H9 (cell line): ENCODE results near the gene NOL9. TPM values are rescaled to one million over a fixed set of nuclear protein-coding genes. Genes with fewer than 3 reads are reported as not detected.

Source experiments
- DNase-seq: peaks from one replicate; pipeline ENCODE4 v3.0.0-alpha.2; 2017
- H2AFZ ChIP-seq: one replicate; pipeline ENCODE4 v1.6.1; 2013; ENCODE audit warnings: mild to moderate bottlenecking, low read length, control low read depth, moderate library complexity
- H2AK5ac ChIP-seq: 2 replicates; pipeline ENCODE4 v1.6.1; 2013; ENCODE audit warnings: low read length, control low read depth, mixed read lengths; ENCODE audit not compliant: insufficient read length
- H2BK120ac ChIP-seq: one replicate; pipeline ENCODE4 v1.6.1; 2013; ENCODE audit warnings: low read depth, mild to moderate bottlenecking, low read length, control low read depth, inconsistent platforms; ENCODE audit not compliant: poor library complexity, severe bottlenecking
- H2BK12ac ChIP-seq: 2 replicates; pipeline ENCODE4 v1.6.1; 2013; ENCODE audit warnings: low read length, control low read depth, mixed read lengths, low read depth; ENCODE audit not compliant: insufficient read length
- H2BK15ac ChIP-seq: 2 replicates; pipeline ENCODE4 v1.6.1; 2013; ENCODE audit warnings: low read depth, low read length, control low read depth
- H2BK20ac ChIP-seq: one replicate; pipeline ENCODE4 v1.6.1; 2013; ENCODE audit warnings: low read depth, mild to moderate bottlenecking, low read length, control low read depth, inconsistent platforms; ENCODE audit not compliant: poor library complexity, severe bottlenecking
- H2BK5ac ChIP-seq: 2 replicates; pipeline ENCODE4 v1.6.1; 2013; ENCODE audit warnings: low read length, control low read depth, mixed read lengths; ENCODE audit not compliant: insufficient read length
- H3K14ac ChIP-seq: 2 replicates; pipeline ENCODE4 v1.6.1; 2013; ENCODE audit warnings: low read length, control low read depth; ENCODE audit not compliant: insufficient read depth
- H3K18ac ChIP-seq: 2 replicates; pipeline ENCODE4 v1.6.1; 2013; ENCODE audit warnings: low read depth, mild to moderate bottlenecking, mixed read lengths, low read length, control low read depth; ENCODE audit not compliant: insufficient read length
- H3K23ac ChIP-seq: 2 replicates; pipeline ENCODE4 v1.6.1; 2013; ENCODE audit warnings: low read length, control low read depth, mixed read lengths, low read depth; ENCODE audit not compliant: insufficient read length
- H3K23me2 ChIP-seq: 2 replicates; pipeline ENCODE4 v1.6.1; 2013; ENCODE audit warnings: low read depth, mild to moderate bottlenecking, mixed read lengths, low read length, control low read depth; ENCODE audit not compliant: insufficient read length, poor library complexity, severe bottlenecking
- H3K27ac ChIP-seq: 2 replicates; pipeline ENCODE4 v1.5.1; 2013; ENCODE audit warnings: low read length, control low read depth, mixed read lengths, low read depth; ENCODE audit not compliant: insufficient read length
- H3K27me3 ChIP-seq: 2 replicates; pipeline ENCODE4 v1.6.1; 2013; ENCODE audit warnings: low read length, control low read depth, inconsistent platforms; ENCODE audit not compliant: insufficient read depth
- H3K4ac ChIP-seq: 2 replicates; pipeline ENCODE4 v1.6.1; 2013; ENCODE audit warnings: low read depth, mild to moderate bottlenecking, control low read depth, inconsistent platforms, low read length, moderate library complexity
- H3K4me1 ChIP-seq: 2 replicates; pipeline ENCODE4 v1.6.1; 2013; ENCODE audit warnings: low read length, control low read depth, inconsistent platforms; ENCODE audit not compliant: insufficient read depth
- H3K4me2 ChIP-seq: 2 replicates; pipeline ENCODE4 v1.6.1; 2013; ENCODE audit warnings: low read length, control low read depth, mixed read lengths; ENCODE audit not compliant: insufficient read length, insufficient read depth
- H3K56ac ChIP-seq: 2 replicates; pipeline ENCODE4 v1.6.1; 2013; ENCODE audit warnings: low read depth, mild to moderate bottlenecking, mixed read lengths, low read length, control low read depth; ENCODE audit not compliant: insufficient read length
- H3K79me1 ChIP-seq: 2 replicates; pipeline ENCODE4 v1.6.1; 2013; ENCODE audit warnings: low read depth, mild to moderate bottlenecking, moderate library complexity, low read length, control low read depth, inconsistent platforms; ENCODE audit not compliant: insufficient read depth, poor library complexity, severe bottlenecking
- H3K79me2 ChIP-seq: 2 replicates; pipeline ENCODE4 v1.6.1; 2013; ENCODE audit warnings: low read length, control low read depth, inconsistent platforms; ENCODE audit not compliant: insufficient read depth
- H3K9ac ChIP-seq: 2 replicates; pipeline ENCODE4 v1.6.1; 2013; ENCODE audit warnings: low read length, control low read depth, mixed read lengths; ENCODE audit not compliant: insufficient read length; ENCODE audit errors: extremely low read depth
- H3K9me3 ChIP-seq: one replicate; pipeline ENCODE4 v1.6.1; 2013; ENCODE audit warnings: low read depth, low read length, inconsistent platforms; ENCODE audit not compliant: control insufficient read depth
- H3T11ph ChIP-seq: one replicate; pipeline ENCODE4 v1.6.1; 2013; ENCODE audit warnings: mild to moderate bottlenecking, low read length, control low read depth, inconsistent platforms
- H4K20me1 ChIP-seq: one replicate; pipeline ENCODE4 v1.6.1; 2013; ENCODE audit not compliant: control insufficient read depth, insufficient read length, insufficient read depth
- H4K5ac ChIP-seq: 2 replicates; pipeline ENCODE4 v1.6.1; 2013; ENCODE audit warnings: low read depth, mild to moderate bottlenecking, mixed read lengths, low read length, control low read depth; ENCODE audit not compliant: insufficient read length
- H4K8ac ChIP-seq: replicated peaks from 2 replicates; pipeline ENCODE4 v1.6.1; 2013; ENCODE audit warnings: low read length, control low read depth, mixed read lengths, low read depth; ENCODE audit not compliant: insufficient read length
- H4K91ac ChIP-seq: 2 replicates; pipeline ENCODE4 v1.6.1; 2013; ENCODE audit warnings: low read depth, mild to moderate bottlenecking, moderate library complexity, mixed read lengths, low read length, control low read depth; ENCODE audit not compliant: insufficient read length
- H3K27ac Mint-ChIP-seq, 3 experiments: 2 replicates in 2 of 3; 3 replicates in 1 of 3; pipeline ENCODE4 v1.8.0; 2020 to 2021; ENCODE audit warnings: mixed read lengths in 3 of 3, mild to moderate bottlenecking in 1 of 3, moderate library complexity in 1 of 3
- H3K27me3 Mint-ChIP-seq: 2 replicates; pipeline ENCODE4 v1.8.0; 2021; ENCODE audit warnings: low read depth, mild to moderate bottlenecking, moderate library complexity, mixed read lengths
- H3K36me3 Mint-ChIP-seq, 3 experiments: 2 replicates in 2 of 3; 3 replicates in 1 of 3; pipeline ENCODE4 v1.8.0; 2020 to 2021; ENCODE audit warnings: low read depth in 3 of 3, mixed read lengths in 3 of 3; ENCODE audit not compliant: insufficient read depth in 1 of 3
- H3K4me1 Mint-ChIP-seq, 2 experiments: 2 replicates each; pipeline ENCODE4 v1.8.0; 2020; ENCODE audit warnings: mixed read lengths in 2 of 2
- H3K4me3 Mint-ChIP-seq, 2 experiments: 2 replicates in 1 of 2; 3 replicates in 1 of 2; pipeline ENCODE4 v1.8.0; 2020 to 2021; ENCODE audit warnings: mild to moderate bottlenecking in 2 of 2, mixed read lengths in 2 of 2, moderate library complexity in 1 of 2
- H3K9me3 Mint-ChIP-seq, 2 experiments: 2 replicates in 1 of 2; 3 replicates in 1 of 2; pipeline ENCODE4 v1.8.0; 2020; ENCODE audit warnings: mild to moderate bottlenecking in 2 of 2, mixed read lengths in 2 of 2, moderate library complexity in 1 of 2
- WGBS: extraction: QIAGEN DNeasy Blood & Tissue Kit; methylation state at CpG from one replicate; pipeline ENCODE4 v1.1.7; 2013; ENCODE audit warnings: missing lambda C conversion rate, low lambda C conversion rate, mixed read lengths; ENCODE audit not compliant: insufficient read length; ENCODE audit errors: extremely low coverage; 5-methylcytosine and 5-hydroxymethylcytosine counted together
- total RNA-seq: library from RNA; stranded (reverse); gene quantifications from 2 replicates; pipeline ENCODE4 v1.2.1, GENCODE V29; 2021
- TF ChIP-seq, protein P1 (sequence below): fragments of 200-600 bp; sonication (generic); conservative IDR thresholded peaks from 3 replicates; pipeline ENCODE4 v1.8.0; 2021; ENCODE audit warnings: antibody characterized with exemption, mild to moderate bottlenecking

The NOL9 gene
- total RNA-seq, 1 experiment from 2014 or later, result 50.4 TPM

GRCh38 chr1:6500544-6501278 is 53.6 kb downstream of the NOL9 start:
- no peak for DNase-seq
- no peak overlapping the region for H3K4me2 ChIP-seq
- no peaks in the 10 kb centered on the region for H3K79me1 ChIP-seq
- no CpG with 5 or more reads among the region's 27 CpGs for WGBS
- H3K27ac ChIP-seq, result no peak overlapping the region
- peaks cover 9% of the 10 kb centered on the region for H3K23me2 ChIP-seq
- H2AK5ac ChIP-seq, result no peak overlapping the region
- H2BK120ac ChIP-seq, result no peak overlapping the region
- H3K27me3 ChIP-seq, result no peaks in the 10 kb centered on the region
- H3K36me3 Mint-ChIP-seq, result no peaks in the 10 kb centered on the region; a peak in 1 of 7 replicates
- no peak overlapping the region for H3K4me3 Mint-ChIP-seq
- H2BK12ac ChIP-seq, result no peak overlapping the region
- H3K23ac ChIP-seq, result no peak overlapping the region
- no peak overlapping the region for H4K91ac ChIP-seq
- no peak overlapping the region for H4K5ac ChIP-seq
- no peaks in the 10 kb centered on the region for H3K9me3 ChIP-seq
- H3K18ac ChIP-seq, result no peak overlapping the region
- peaks cover 40% of the 10 kb centered on the region for H3K27me3 Mint-ChIP-seq
- TF ChIP-seq, protein P1, sequence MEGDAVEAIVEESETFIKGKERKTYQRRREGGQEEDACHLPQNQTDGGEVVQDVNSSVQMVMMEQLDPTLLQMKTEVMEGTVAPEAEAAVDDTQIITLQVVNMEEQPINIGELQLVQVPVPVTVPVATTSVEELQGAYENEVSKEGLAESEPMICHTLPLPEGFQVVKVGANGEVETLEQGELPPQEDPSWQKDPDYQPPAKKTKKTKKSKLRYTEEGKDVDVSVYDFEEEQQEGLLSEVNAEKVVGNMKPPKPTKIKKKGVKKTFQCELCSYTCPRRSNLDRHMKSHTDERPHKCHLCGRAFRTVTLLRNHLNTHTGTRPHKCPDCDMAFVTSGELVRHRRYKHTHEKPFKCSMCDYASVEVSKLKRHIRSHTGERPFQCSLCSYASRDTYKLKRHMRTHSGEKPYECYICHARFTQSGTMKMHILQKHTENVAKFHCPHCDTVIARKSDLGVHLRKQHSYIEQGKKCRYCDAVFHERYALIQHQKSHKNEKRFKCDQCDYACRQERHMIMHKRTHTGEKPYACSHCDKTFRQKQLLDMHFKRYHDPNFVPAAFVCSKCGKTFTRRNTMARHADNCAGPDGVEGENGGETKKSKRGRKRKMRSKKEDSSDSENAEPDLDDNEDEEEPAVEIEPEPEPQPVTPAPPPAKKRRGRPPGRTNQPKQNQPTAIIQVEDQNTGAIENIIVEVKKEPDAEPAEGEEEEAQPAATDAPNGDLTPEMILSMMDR, result no peak
- H4K8ac ChIP-seq, result no peak overlapping the region
- H2BK20ac ChIP-seq, result no peak overlapping the region
- no peaks in the 10 kb centered on the region for H4K20me1 ChIP-seq
- H2BK15ac ChIP-seq, result no peak overlapping the region
- H3K4me1 ChIP-seq, result no peaks in the 10 kb centered on the region; the same call in 1 of the 2 replicates
- no peaks in the 10 kb centered on the region for H3K79me2 ChIP-seq
- no peak overlapping the region for H2BK5ac ChIP-seq
- no peak overlapping the region for H2AFZ ChIP-seq
- H3T11ph ChIP-seq, result no peak overlapping the region
- H3K4me1 Mint-ChIP-seq, result peaks cover 12 to 15% of the 10 kb centered on the region in 2 experiments
- H3K56ac ChIP-seq, result no peak overlapping the region
- H3K14ac ChIP-seq, result no peak overlapping the region
- no peak overlapping the region for H3K4ac ChIP-seq
- no peaks in the 10 kb centered on the region for H3K9me3 Mint-ChIP-seq
- H3K27ac Mint-ChIP-seq, result no peak overlapping the region
- H3K9ac ChIP-seq, result no peak overlapping the region
